ENCODE results near the gene HS3ST4.
A peak's percentile ranks its signal among the peaks of the same experiment; 100 is the strongest.

HS3ST4 gene

DNA sequence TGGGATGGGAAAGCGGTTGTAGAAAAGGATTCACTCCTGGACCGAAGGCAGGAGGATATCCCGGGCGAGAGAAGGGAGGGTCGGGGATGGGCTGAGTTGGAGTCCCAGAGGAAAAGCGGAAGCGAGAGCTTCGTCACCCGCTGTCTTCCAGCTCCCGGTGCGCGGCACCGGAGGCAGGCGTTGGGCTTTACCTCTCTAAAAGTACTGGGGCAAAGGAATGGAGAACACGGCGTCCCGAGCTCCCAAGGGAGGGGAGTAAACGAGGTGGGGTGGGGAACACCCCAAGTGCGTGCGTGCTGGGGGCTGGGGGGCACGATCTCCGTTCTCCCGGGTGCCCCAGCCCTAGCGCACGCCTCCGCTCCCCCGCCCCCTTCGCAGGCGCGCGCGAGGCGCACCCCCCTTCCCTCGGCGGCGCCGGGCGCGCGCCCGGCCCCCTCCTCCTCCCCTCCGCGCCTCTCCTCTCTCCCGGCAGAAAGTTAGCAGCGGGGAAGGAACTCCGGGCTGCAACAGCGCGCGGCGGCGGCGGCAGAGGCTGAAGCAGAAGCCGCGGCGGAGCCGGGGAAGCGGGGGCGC, at the start of gene HS3ST4:
HS3ST4 (plus strand) TSS at position 441 of the 573 bp plus-strand sequence.
- Mint-ChIP-seq H3K9me3 (no peaks in the 10 kb centered on the region), H3K36me3 (no peaks in the 10 kb centered on the region), H3K27me3 (peaks cover 74% of the 10 kb centered on the region), H3K4me3 (peak within 1 kb of the TSS; percentile 21), H3K4me1 (peaks cover 3% of the 10 kb centered on the region), H3K27ac (no peak within 1 kb of the TSS)
- DNase-seq: no peak
- CTCF ChIA-PET: no interaction called here

DNA sequence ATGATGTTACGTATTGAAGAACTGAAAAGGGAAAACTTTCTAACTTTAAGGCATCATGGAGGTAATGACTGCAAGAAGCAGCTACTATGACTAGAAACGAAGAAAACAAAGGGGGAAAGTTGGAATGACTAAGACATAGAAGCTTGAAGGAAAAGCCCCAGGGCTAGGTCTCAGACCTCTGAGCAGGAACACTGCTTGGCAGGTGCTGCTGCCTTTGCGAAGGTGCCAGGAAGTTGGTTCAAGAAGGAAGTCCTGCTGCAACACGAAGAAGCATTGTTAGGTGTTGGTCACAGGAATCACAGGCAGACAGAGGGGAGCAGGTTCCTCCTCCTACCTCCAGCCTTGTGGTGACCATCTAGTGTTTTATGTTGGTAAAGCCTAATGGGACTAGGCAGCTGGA, 48.1 kb upstream of the HS3ST4 start:
- no peaks in the 10 kb centered on the region for H3K4me1 Mint-ChIP-seq
- H3K27me3 Mint-ChIP-seq: no peaks in the 10 kb centered on the region
- DNase-seq: no peak
- H3K36me3 Mint-ChIP-seq: no peaks in the 10 kb centered on the region
- CTCF ChIA-PET: interaction anchor here (0.7 kb wide), 1 partner anchor 291 kb away, joined by 3 read pairs; no protein-coding TSS in a partner anchor
- no peak overlapping the region for H3K27ac Mint-ChIP-seq
- peaks cover 1% of the 10 kb centered on the region for H3K9me3 Mint-ChIP-seq
- H3K4me3 Mint-ChIP-seq: no peak overlapping the region

DNA sequence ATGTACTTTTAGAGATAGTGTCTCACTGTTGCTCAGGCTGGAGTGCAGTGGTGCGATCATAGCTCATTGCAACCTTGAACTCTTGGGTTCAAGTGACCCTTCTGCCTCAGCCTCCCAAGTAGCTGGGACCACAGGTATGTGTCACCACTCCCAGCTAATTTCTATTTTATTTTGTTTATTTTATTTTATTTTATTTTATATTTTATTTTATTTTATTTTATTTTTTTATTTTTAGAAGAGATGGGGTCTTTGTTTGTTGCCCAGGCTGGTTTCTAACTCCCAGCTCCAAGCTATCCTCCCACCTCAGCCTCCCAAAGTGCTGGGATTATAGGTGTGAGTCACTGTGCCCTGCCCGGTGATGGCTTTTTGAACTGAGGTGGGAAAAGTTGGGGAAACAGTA, 35.1 kb upstream of the HS3ST4 start:
- Mint-ChIP-seq H3K27ac (no peak overlapping the region), H3K4me3 (no peak overlapping the region), H3K4me1 (no peaks in the 10 kb centered on the region), H3K27me3 (no peaks in the 10 kb centered on the region), H3K36me3 (no peaks in the 10 kb centered on the region), H3K9me3 (no peaks in the 10 kb centered on the region)
- CTCF ChIA-PET: no interaction called here
- no peak for DNase-seq

DNA sequence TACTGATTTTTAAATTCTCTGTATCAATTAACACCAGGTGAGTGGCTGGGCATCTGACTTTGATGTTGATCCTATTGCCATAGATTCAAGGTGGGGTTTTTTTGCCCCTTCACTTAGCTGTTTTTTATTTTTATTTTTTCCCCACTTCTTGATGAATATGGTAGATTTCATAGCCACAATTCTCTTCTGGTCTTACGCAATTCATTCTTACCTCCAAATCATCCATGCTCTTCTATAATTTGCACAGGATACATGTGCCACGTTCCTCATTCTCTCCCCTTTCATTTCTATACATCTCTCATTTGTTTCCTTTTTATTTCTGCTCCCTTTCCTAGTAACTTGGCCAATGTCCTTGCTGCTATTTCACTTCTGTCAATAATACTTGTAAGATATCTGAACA, 14.9 kb upstream of the HS3ST4 start:
- H3K4me1 Mint-ChIP-seq: no peaks in the 10 kb centered on the region
- CTCF ChIA-PET: no interaction called here

DNA sequence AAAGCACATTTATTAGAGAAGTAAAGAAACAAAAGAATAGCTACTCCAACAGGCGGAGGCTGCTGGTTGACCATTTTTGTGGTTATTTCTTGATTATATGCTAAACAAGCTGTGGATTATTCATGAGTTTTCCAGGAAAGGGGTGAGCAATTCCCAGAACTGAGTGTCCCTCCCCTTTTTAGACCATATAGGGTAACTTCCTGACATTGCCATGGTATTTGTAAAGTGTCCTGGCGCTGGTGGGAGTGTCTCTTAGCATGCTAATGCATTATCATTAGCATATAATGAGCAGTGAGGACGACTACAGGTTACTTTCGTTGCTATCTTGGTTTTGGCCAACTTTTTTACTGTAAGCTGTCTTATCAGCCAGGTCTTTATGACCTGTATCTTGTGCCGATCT, 12.2 kb upstream of the HS3ST4 start:
- H3K4me3 Mint-ChIP-seq: no peak overlapping the region
- H3K4me1 Mint-ChIP-seq: no peaks in the 10 kb centered on the region
- no peaks in the 10 kb centered on the region for H3K36me3 Mint-ChIP-seq
- no peak overlapping the region for H3K27ac Mint-ChIP-seq
- CTCF ChIA-PET: no interaction called here
- no peak for DNase-seq
- H3K27me3 Mint-ChIP-seq: no peaks in the 10 kb centered on the region
- H3K9me3 Mint-ChIP-seq: no peaks in the 10 kb centered on the region

More for the DNA sequence above, 14.9 kb upstream of the HS3ST4 start:
- H3K9me3 Mint-ChIP-seq: no peaks in the 10 kb centered on the region
- H3K27me3 Mint-ChIP-seq: no peaks in the 10 kb centered on the region
- H3K4me3 Mint-ChIP-seq: no peak overlapping the region
- H3K27ac Mint-ChIP-seq: no peak overlapping the region
- DNase-seq: no peak
- no peaks in the 10 kb centered on the region for H3K36me3 Mint-ChIP-seq

DNA sequence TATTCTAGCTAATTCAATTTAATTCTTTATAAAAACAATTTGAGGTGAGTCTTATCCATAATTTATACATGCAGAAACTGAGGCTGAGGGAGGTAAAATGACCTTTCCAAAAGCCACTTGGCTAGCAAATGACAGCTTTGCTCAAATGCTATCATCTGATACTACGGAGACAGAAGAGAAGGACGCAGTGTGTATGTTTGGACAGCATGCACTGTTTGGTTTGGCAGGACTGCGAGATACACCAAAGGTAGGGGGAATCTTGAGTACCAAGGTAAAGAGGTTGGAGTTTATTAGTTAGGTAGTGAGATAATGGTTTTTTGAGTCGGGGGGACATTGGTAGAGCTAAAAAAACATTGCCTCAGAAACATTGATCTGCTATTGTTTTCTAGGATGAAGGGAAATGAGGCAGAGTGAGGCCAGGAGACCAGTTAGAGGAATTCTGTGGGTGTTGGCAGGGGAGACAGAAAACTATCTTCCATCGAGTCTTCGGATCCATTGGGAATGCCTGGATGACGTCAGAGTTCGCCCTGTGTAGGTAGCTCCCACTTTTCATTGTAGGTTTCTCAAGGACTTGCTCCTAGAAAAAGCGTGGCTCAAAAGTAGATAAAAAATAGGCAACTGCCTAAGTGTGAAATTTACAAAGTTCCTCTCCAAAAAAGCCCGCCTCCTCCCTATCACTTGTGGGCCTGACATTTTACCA, 2.5 kb upstream of the HS3ST4 start:
- peaks cover 3% of the 10 kb centered on the region for H3K4me1 Mint-ChIP-seq
- CTCF ChIA-PET: no interaction called here
- H3K36me3 Mint-ChIP-seq: no peaks in the 10 kb centered on the region
- peaks cover 52% of the 10 kb centered on the region for H3K27me3 Mint-ChIP-seq
- DNase-seq: no peak
- H3K4me3 Mint-ChIP-seq: no peak overlapping the region
- no peaks in the 10 kb centered on the region for H3K9me3 Mint-ChIP-seq
- H3K27ac Mint-ChIP-seq: no peak overlapping the region

DNA sequence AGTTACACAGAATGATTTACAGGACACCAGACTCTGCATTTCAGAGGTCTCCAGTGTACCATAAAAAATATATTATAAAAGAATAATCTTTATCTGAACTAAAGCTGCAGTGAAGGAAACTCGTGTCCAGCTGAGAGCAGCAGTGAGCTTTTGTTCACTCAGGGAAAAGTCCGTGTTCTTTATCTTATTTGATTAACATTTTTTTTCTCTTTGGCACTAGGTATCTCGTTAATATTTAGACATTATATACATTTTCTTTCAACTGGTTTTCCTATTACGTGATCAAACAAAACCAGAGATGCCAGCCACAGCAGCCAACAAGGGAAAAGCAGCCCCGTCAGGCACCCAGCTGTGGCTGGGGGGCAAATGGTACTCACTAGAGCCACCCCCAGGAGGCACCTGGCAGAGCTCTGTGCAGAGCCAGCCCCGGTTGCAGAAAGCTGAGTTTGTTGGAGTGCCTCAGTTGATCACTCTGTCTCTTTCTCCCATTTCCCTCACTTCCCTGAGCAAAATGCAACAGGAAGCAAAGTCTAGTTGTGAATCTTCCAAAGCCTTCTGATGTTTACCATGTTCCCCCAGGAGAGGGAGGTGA, 1.1 kb upstream of the HS3ST4 start:
- no peak overlapping the region for H3K27ac Mint-ChIP-seq
- H3K27me3 Mint-ChIP-seq: peaks cover 65% of the 10 kb centered on the region
- H3K9me3 Mint-ChIP-seq: no peaks in the 10 kb centered on the region
- CTCF ChIA-PET: interaction anchor here (0.6 kb wide), 1 partner anchor 19 kb away, joined by 4 read pairs; no protein-coding TSS in a partner anchor
- no peaks in the 10 kb centered on the region for H3K36me3 Mint-ChIP-seq
- H3K4me1 Mint-ChIP-seq: peaks cover 3% of the 10 kb centered on the region
- H3K4me3 Mint-ChIP-seq: no peak overlapping the region
- no peak for DNase-seq

DNA sequence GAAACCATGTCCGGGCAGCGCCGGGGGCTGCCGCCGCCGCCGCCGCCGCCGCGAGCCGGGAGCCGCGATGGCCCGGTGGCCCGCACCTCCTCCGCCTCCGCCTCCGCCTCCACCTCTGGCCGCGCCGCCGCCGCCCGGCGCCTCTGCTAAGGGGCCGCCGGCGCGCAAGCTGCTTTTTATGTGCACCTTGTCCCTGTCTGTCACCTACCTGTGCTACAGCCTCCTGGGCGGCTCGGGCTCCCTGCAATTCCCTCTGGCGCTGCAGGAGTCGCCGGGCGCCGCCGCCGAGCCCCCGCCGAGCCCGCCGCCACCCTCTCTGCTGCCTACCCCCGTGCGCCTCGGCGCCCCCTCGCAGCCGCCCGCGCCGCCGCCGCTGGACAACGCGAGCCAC, 587 bp downstream of the HS3ST4 start:
- Mint-ChIP-seq H3K4me3 (no peak overlapping the region), H3K36me3 (no peaks in the 10 kb centered on the region), H3K27me3 (peaks cover 74% of the 10 kb centered on the region), H3K27ac (no peak overlapping the region), H3K4me1 (peaks cover 3% of the 10 kb centered on the region), H3K9me3 (no peaks in the 10 kb centered on the region)
- DNase-seq: no peak
- CTCF ChIA-PET: no interaction called here

DNA sequence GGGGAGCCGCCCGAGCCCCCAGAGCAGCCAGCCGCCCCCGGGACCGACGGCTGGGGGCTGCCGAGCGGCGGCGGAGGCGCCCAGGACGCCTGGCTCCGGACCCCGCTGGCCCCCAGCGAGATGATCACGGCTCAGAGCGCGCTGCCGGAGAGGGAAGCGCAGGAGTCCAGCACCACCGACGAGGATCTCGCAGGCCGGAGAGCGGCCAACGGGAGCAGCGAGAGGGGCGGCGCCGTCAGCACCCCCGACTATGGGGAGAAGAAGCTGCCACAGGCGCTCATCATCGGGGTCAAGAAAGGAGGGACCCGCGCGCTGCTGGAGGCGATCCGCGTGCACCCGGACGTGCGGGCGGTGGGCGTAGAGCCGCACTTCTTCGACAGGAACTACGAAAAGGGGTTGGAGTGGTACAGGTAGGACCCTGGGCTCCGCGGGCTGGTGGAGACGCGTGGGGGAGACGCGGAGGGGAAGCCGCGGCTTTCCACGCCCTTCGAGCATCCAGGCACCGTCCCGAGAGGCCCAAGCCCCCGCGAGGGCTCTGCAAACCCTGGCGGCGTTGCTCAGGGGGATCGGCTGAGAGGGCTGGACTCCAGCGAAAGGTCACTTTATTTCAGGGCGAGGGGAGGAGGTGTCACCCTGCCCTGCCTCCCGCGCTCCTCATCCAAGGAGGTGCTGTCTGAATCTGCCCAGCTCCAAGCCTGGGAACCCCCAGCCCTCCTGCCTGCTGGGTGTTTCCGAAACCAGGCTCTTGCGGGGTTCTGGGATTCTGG, 1.2 kb downstream of the HS3ST4 start:
- DNase-seq: no peak
- H3K27ac Mint-ChIP-seq: no peak overlapping the region
- peaks cover 3% of the 10 kb centered on the region for H3K4me1 Mint-ChIP-seq
- CTCF ChIA-PET: no interaction called here
- no peak overlapping the region for H3K4me3 Mint-ChIP-seq
- H3K36me3 Mint-ChIP-seq: no peaks in the 10 kb centered on the region
- peaks cover 74% of the 10 kb centered on the region for H3K27me3 Mint-ChIP-seq
- no peaks in the 10 kb centered on the region for H3K9me3 Mint-ChIP-seq

DNA sequence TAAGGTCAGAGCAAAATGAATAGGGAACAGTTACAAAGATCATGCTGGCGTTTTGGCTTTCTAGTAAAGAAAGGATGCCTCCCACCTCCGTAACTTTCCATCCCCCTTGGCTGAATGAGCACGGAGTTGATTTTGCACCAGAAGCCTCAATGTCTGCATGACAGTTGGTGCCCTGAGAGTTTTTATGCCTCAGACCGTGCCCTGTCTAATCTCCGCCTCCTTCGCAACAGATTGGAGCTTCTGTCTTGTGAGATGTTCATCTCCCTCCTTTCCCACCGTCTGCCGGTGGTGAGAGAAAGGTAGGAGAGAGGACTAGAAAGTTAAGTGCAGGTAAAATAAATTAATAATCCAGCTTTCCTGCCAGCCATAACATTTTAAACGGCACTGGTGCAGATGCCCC, 1.9 kb downstream of the HS3ST4 start:
- CTCF ChIA-PET: interaction anchor here (0.7 kb wide), 1 partner anchor 10 kb away, joined by 3 read pairs; no protein-coding TSS in a partner anchor
- Mint-ChIP-seq H3K27me3 (peaks cover 78% of the 10 kb centered on the region), H3K4me1 (peaks cover 3% of the 10 kb centered on the region), H3K36me3 (no peaks in the 10 kb centered on the region), H3K9me3 (no peaks in the 10 kb centered on the region), H3K27ac (no peak overlapping the region), H3K4me3 (no peak overlapping the region)
- no peak for DNase-seq

DNA sequence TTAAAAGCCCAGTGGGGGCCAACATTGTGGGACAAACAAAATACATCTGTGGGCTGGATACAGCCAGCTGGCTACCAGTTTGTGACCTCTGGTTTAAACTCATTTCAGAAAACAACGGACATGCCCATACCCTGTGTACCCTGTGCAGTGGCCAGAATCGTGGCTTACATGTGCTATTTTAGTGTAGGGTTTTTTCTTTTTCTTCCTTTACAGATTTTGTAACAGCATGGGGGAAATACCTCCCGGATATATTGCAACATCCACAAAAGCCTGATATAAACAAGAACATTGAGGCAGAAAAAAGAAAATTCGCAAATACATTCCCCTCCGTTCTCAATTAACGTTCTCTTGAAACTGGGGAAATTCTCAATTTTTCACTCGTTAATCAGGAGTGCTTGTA, 7.3 kb downstream of the HS3ST4 start:
- no peak for DNase-seq
- Mint-ChIP-seq H3K27me3 (peaks cover 28% of the 10 kb centered on the region), H3K4me3 (no peak overlapping the region), H3K4me1 (no peaks in the 10 kb centered on the region), H3K27ac (no peak overlapping the region), H3K36me3 (no peaks in the 10 kb centered on the region), H3K9me3 (no peaks in the 10 kb centered on the region)
- CTCF ChIA-PET: interaction anchor here (0.5 kb wide), 1 partner anchor 1652 kb away, joined by 4 read pairs; no protein-coding TSS in a partner anchor

DNA sequence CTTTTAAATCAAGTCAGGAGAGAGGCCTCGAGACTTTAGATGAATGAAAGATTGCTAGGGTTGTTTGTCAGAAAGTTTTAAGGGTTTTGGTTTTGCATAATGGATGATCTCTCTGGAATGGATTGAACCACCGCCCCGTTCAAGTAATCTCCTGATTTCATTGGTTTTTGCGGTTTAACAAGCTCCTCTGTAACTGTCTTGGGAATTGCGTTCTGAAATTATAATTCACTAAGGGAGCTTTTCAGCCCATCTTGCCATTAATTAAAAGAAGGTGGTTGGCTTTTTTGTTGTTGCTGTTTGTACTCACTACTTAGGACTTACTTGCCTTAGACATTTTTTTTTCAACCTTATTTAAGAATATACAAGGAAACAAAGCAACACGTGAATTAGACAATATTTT, 8.8 kb downstream of the HS3ST4 start:
- Mint-ChIP-seq H3K4me1 (no peaks in the 10 kb centered on the region), H3K4me3 (no peak overlapping the region), H3K9me3 (no peaks in the 10 kb centered on the region), H3K27ac (no peak overlapping the region), H3K36me3 (no peaks in the 10 kb centered on the region), H3K27me3 (peaks cover 13% of the 10 kb centered on the region)
- DNase-seq: no peak
- CTCF ChIA-PET: no interaction called here

DNA sequence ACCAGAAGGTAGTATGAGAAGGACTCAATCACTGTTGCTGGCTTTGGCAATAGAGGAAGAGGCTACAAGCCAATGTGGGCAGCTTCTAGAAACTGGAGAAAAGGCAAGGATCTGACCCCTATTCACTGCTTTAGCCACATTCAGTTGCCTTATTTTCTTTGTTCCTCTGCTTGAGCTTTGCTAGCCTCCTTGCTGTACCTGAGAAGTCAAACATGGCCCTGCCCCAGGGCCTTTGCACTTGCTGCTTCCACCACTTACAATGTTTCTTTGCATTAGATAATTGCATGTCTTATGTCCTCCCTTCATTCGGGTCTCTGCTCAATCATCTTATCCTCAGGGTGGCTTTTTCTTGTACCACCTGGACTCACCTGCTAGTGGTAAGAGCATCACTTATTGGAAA, 15.8 kb downstream of the HS3ST4 start:
- no peak overlapping the region for H3K4me3 Mint-ChIP-seq
- CTCF ChIA-PET: interaction anchor here (1.1 kb wide), 1 partner anchor 431 kb away, joined by 3 read pairs; no protein-coding TSS in a partner anchor
- no peaks in the 10 kb centered on the region for H3K4me1 Mint-ChIP-seq
- H3K27me3 Mint-ChIP-seq: peaks cover 7% of the 10 kb centered on the region
- no peak for DNase-seq
- H3K27ac Mint-ChIP-seq: no peak overlapping the region
- no peaks in the 10 kb centered on the region for H3K9me3 Mint-ChIP-seq
- no peaks in the 10 kb centered on the region for H3K36me3 Mint-ChIP-seq

DNA sequence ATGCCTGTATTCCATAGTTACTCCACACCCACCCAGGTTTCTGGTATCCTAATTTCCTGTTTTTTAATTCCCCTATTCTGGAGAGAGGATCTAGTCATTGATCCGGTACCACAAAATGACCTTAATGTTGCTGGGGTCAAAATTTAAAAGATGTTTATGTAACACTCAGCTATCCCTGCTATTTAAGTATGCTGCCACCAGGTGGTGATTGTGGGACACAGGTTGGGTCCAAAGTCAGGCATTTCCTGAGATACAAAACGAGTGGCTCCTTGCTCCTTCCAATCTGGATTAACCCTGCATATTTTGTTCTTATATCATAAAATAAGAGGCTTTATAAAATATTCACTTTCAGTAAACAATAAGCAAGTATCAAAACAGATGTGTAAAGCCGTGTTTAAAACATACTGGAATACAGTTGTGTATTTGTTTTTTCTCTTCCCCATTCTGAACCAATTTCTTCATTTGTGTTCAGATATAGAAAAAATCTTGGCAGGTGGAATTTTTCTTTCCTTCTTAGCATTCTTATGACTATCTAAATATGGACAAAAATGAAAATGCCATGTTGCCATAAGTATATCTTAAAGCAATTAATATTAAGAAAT, 16.3 kb downstream of the HS3ST4 start:
- DNase-seq: peak; percentile 47

More for the DNA sequence above, 16.3 kb downstream of the HS3ST4 start:
- CTCF ChIA-PET: interaction anchor here (1.1 kb wide), 1 partner anchor 431 kb away, joined by 3 read pairs; no protein-coding TSS in a partner anchor
- Mint-ChIP-seq H3K36me3 (no peaks in the 10 kb centered on the region), H3K4me1 (no peaks in the 10 kb centered on the region), H3K4me3 (no peak overlapping the region), H3K27ac (no peak overlapping the region), H3K27me3 (peaks cover 7% of the 10 kb centered on the region), H3K9me3 (no peaks in the 10 kb centered on the region)

Measured in activated naive CD4-positive, alpha-beta T cell treated with anti-CD3 and anti-CD28 coated beads, Interleukin-2, amount 10 ng/mL, durations not matched to agents 7 days and 5 days (primary cell).